HEK293 (cell line): ENCODE measurements around the gene CAPN12.

ENCODE experiments used
- GLI2 ChIP-seq: fragments of 450-650 bp; formaldehyde crosslinking; IDR thresholded peaks from 2 replicates; pipeline ENCODE4; 2017; ENCODE audit warnings: missing biosample characterization, missing genetic modification characterization, low read depth, borderline replicate concordance
- KLF10 ChIP-seq: fragments of 450-650 bp; IDR thresholded peaks from 2 replicates; pipeline ENCODE4 v1.5.1; 2018; ENCODE audit warnings: missing biosample characterization, mild to moderate bottlenecking, missing genetic modification characterization
- OVOL3 ChIP-seq: fragments of 450-650 bp; formaldehyde crosslinking; IDR thresholded peaks from 2 replicates; pipeline ENCODE4 v1.5.1; 2016; ENCODE audit warnings: missing biosample characterization, missing genetic modification characterization
- SETDB1 ChIP-seq: IDR thresholded peaks from one replicate; pipeline ENCODE4 v1.6.1; 2017; ENCODE audit warnings: mild to moderate bottlenecking, low read length, moderate library complexity, mixed read lengths; ENCODE audit not compliant: insufficient read length
- ZNF121 ChIP-seq: fragments of 450-650 bp; formaldehyde crosslinking; IDR thresholded peaks from 2 replicates; pipeline ENCODE4 v1.5.1; 2016; ENCODE audit warnings: missing biosample characterization, missing genetic modification characterization
- ZNF174 ChIP-seq: fragments of 450-650 bp; formaldehyde crosslinking; IDR thresholded peaks from 2 replicates; pipeline ENCODE4 v1.5.0; 2017; ENCODE audit warnings: missing biosample characterization, mild to moderate bottlenecking, missing genetic modification characterization
- ZNF266 ChIP-seq: fragments of 450-650 bp; formaldehyde crosslinking; IDR thresholded peaks from 2 replicates; pipeline ENCODE4 v1.5.1; 2016; ENCODE audit warnings: missing biosample characterization, missing genetic modification characterization, low read depth
- ZNF324 ChIP-seq: fragments of 450-650 bp; formaldehyde crosslinking; IDR thresholded peaks from 2 replicates; pipeline ENCODE4 v1.5.1; 2016; ENCODE audit warnings: missing biosample characterization, missing genetic modification characterization
- ZNF37A ChIP-seq: fragments of 450-650 bp; IDR thresholded peaks from 2 replicates; pipeline ENCODE4 v1.5.1; 2018; ENCODE audit warnings: missing biosample characterization, missing genetic modification characterization
- ZNF501 ChIP-seq: fragments of 450-650 bp; formaldehyde crosslinking; IDR thresholded peaks from 2 replicates; pipeline ENCODE4 v1.5.1; 2016; ENCODE audit warnings: missing biosample characterization, missing genetic modification characterization
- ZNF544 ChIP-seq: fragments of 450-650 bp; formaldehyde crosslinking; IDR thresholded peaks from 2 replicates; pipeline ENCODE4 v1.5.0; 2017; ENCODE audit warnings: missing biosample characterization, missing genetic modification characterization
- ZNF548 ChIP-seq: fragments of 450-650 bp; formaldehyde crosslinking; IDR thresholded peaks from 2 replicates; pipeline ENCODE4 v1.5.1; 2016; ENCODE audit warnings: missing biosample characterization, missing genetic modification characterization
- ZNF660 ChIP-seq: fragments of 450-650 bp; IDR thresholded peaks from 2 replicates; pipeline ENCODE4 v1.5.1; 2018; ENCODE audit warnings: missing biosample characterization, mild to moderate bottlenecking, missing genetic modification characterization
- ZSCAN30 ChIP-seq: fragments of 450-650 bp; IDR thresholded peaks from 2 replicates; pipeline ENCODE4 v1.5.1; 2018; ENCODE audit warnings: missing biosample characterization, mild to moderate bottlenecking, missing genetic modification characterization, moderate library complexity
- TF ChIP-seq, protein P1 (sequence below): fragments of 450-650 bp; formaldehyde crosslinking; IDR thresholded peaks from 2 replicates; pipeline ENCODE4 v1.5.1; 2017; ENCODE audit warnings: missing biosample characterization, missing genetic modification characterization
- TF ChIP-seq, protein P2 (sequence below): fragments of 450-650 bp; formaldehyde crosslinking; IDR thresholded peaks from 2 replicates; pipeline ENCODE4 v1.5.1; 2016; ENCODE audit warnings: missing biosample characterization, missing genetic modification characterization
- TF ChIP-seq, protein P3 (sequence below): fragments of 450-650 bp; formaldehyde crosslinking; IDR thresholded peaks from 2 replicates; pipeline ENCODE4 v1.5.1; 2016; ENCODE audit warnings: missing biosample characterization, missing genetic modification characterization
- TF ChIP-seq, protein P4 (sequence below): sonication (generic); formaldehyde crosslinking; IDR thresholded peaks from 2 replicates; pipeline ENCODE4 v1.8.1; 2022; ENCODE audit warnings: mild to moderate bottlenecking, moderate library complexity, missing genetic modification reagents
- TF ChIP-seq, protein P5 (sequence below): fragments of 450-650 bp; formaldehyde crosslinking; IDR thresholded peaks from 2 replicates; pipeline ENCODE4 v1.5.1; 2016; ENCODE audit warnings: missing biosample characterization, missing genetic modification characterization
- TF ChIP-seq, protein P6 (sequence below): fragments of 450-650 bp; formaldehyde crosslinking; IDR thresholded peaks from 2 replicates; pipeline ENCODE4 v1.5.1; 2016; ENCODE audit warnings: missing biosample characterization, missing genetic modification characterization
- TF ChIP-seq, protein P7 (sequence below): fragments of 450-650 bp; formaldehyde crosslinking; IDR thresholded peaks from 2 replicates; pipeline ENCODE4 v1.5.1; 2016; ENCODE audit warnings: missing biosample characterization, missing genetic modification characterization
- TF ChIP-seq, protein P8 (sequence below): fragments of 450-650 bp; formaldehyde crosslinking; IDR thresholded peaks from 2 replicates; pipeline ENCODE4 v1.5.1; 2016; ENCODE audit warnings: missing biosample characterization, missing genetic modification characterization

Gene CAPN12

DNA sequence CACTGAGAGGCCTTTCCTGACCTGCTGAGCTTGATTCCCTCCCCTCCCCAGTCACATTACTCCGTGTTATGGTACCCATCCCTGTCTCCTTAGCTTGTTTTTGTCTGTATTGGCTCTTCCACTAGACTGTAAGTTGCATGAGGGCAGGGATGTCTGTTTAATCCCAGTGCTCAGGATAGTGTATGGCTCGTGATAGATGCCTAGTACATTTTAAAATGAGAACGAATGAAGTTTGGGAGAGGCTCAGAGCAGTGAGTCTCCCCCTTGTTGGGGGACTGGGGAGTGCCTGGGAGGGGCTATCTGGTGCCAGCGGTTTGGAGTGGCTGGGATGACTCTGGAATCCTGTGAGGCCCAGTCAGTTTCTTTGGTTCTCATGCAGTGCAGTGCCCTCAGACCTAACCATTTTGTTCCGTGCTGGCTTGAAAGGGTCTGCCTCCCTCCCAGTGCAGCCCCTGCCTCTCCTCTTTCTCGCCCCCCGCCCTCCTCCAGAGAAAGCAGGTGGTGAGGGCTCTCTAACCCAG lies 61.3 kb downstream of the CAPN12 start (continued):
- TF ChIP-seq ZNF266 = no peak
- TF ChIP-seq, protein P1, sequence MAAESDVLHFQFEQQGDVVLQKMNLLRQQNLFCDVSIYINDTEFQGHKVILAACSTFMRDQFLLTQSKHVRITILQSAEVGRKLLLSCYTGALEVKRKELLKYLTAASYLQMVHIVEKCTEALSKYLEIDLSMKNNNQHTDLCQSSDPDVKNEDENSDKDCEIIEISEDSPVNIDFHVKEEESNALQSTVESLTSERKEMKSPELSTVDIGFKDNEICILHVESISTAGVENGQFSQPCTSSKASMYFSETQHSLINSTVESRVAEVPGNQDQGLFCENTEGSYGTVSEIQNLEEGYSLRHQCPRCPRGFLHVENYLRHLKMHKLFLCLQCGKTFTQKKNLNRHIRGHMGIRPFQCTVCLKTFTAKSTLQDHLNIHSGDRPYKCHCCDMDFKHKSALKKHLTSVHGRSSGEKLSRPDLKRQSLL (tag by site-specific recombination) = 0 out of 2 replicates have a peak, but pooled peaks have one; percentile 22
- no peak for TF ChIP-seq ZNF548 (tag by site-specific recombination)
- TF ChIP-seq SETDB1 = peak; percentile 27
- TF ChIP-seq, protein P2, sequence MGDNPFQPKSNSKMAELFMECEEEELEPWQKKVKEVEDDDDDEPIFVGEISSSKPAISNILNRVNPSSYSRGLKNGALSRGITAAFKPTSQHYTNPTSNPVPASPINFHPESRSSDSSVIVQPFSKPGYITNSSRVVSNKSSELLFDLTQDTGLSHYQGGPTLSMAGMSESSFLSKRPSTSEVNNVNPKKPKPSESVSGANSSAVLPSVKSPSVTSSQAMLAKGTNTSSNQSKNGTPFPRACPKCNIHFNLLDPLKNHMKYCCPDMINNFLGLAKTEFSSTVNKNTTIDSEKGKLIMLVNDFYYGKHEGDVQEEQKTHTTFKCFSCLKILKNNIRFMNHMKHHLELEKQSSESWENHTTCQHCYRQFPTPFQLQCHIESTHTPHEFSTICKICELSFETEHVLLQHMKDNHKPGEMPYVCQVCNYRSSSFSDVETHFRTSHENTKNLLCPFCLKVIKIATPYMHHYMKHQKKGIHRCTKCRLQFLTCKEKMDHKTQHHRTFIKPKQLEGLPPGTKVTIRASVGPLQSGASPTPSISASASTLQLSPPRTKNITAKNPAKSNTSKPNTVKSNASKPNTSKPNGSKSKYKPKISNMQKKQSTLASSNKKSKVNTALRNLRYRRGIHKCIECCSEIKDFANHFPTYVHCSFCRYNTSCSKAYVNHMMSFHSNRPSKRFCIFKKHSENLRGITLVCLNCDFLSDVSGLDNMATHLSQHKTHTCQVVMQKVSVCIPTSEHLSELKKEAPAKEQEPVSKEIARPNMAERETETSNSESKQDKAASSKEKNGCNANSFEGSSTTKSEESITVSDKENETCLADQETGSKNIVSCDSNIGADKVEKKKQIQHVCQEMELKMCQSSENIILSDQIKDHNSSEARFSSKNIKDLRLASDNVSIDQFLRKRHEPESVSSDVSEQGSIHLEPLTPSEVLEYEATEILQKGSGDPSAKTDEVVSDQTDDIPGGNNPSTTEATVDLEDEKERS = peak; percentile 91; the same call in 1 of the 2 replicates
- TF ChIP-seq, protein P3, sequence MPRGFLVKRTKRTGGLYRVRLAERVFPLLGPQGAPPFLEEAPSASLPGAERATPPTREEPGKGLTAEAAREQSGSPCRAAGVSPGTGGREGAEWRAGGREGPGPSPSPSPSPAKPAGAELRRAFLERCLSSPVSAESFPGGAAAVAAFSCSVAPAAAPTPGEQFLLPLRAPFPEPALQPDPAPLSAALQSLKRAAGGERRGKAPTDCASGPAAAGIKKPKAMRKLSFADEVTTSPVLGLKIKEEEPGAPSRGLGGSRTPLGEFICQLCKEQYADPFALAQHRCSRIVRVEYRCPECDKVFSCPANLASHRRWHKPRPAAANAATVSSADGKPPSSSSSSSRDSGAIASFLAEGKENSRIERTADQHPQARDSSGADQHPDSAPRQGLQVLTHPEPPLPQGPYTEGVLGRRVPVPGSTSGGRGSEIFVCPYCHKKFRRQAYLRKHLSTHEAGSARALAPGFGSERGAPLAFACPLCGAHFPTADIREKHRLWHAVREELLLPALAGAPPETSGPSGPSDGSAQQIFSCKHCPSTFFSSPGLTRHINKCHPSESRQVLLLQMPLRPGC (tag by site-specific recombination) = no peak
- TF ChIP-seq, protein P4, sequence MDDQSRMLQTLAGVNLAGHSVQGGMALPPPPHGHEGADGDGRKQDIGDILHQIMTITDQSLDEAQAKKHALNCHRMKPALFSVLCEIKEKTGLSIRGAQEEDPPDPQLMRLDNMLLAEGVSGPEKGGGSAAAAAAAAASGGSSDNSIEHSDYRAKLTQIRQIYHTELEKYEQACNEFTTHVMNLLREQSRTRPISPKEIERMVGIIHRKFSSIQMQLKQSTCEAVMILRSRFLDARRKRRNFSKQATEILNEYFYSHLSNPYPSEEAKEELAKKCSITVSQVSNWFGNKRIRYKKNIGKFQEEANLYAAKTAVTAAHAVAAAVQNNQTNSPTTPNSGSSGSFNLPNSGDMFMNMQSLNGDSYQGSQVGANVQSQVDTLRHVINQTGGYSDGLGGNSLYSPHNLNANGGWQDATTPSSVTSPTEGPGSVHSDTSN (CRISPR knock-in tag) = no peak
- TF ChIP-seq, protein P5, sequence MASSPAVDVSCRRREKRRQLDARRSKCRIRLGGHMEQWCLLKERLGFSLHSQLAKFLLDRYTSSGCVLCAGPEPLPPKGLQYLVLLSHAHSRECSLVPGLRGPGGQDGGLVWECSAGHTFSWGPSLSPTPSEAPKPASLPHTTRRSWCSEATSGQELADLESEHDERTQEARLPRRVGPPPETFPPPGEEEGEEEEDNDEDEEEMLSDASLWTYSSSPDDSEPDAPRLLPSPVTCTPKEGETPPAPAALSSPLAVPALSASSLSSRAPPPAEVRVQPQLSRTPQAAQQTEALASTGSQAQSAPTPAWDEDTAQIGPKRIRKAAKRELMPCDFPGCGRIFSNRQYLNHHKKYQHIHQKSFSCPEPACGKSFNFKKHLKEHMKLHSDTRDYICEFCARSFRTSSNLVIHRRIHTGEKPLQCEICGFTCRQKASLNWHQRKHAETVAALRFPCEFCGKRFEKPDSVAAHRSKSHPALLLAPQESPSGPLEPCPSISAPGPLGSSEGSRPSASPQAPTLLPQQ (tag by site-specific recombination) = no peak
- no peak for TF ChIP-seq ZNF37A (tag by site-specific recombination)
- no peak for TF ChIP-seq ZNF544 (tag by site-specific recombination)
- TF ChIP-seq OVOL3 = 0 out of 2 replicates have a peak, but pooled peaks have one; percentile 36
- TF ChIP-seq ZNF121 = no peak
- TF ChIP-seq, protein P6, sequence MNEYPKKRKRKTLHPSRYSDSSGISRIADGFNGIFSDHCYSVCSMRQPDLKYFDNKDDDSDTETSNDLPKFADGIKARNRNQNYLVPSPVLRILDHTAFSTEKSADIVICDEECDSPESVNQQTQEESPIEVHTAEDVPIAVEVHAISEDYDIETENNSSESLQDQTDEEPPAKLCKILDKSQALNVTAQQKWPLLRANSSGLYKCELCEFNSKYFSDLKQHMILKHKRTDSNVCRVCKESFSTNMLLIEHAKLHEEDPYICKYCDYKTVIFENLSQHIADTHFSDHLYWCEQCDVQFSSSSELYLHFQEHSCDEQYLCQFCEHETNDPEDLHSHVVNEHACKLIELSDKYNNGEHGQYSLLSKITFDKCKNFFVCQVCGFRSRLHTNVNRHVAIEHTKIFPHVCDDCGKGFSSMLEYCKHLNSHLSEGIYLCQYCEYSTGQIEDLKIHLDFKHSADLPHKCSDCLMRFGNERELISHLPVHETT (tag by site-specific recombination) = peak; percentile 49; the same call in 1 of the 2 replicates
- TF ChIP-seq GLI2 (tag by site-specific recombination) = no peak
- TF ChIP-seq, protein P7, sequence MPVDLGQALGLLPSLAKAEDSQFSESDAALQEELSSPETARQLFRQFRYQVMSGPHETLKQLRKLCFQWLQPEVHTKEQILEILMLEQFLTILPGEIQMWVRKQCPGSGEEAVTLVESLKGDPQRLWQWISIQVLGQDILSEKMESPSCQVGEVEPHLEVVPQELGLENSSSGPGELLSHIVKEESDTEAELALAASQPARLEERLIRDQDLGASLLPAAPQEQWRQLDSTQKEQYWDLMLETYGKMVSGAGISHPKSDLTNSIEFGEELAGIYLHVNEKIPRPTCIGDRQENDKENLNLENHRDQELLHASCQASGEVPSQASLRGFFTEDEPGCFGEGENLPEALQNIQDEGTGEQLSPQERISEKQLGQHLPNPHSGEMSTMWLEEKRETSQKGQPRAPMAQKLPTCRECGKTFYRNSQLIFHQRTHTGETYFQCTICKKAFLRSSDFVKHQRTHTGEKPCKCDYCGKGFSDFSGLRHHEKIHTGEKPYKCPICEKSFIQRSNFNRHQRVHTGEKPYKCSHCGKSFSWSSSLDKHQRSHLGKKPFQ (tag by site-specific recombination) = no peak
- peak; percentile 16; the same call in 1 of the 2 replicates for TF ChIP-seq ZNF324 (tag by site-specific recombination)
- TF ChIP-seq, protein P8, sequence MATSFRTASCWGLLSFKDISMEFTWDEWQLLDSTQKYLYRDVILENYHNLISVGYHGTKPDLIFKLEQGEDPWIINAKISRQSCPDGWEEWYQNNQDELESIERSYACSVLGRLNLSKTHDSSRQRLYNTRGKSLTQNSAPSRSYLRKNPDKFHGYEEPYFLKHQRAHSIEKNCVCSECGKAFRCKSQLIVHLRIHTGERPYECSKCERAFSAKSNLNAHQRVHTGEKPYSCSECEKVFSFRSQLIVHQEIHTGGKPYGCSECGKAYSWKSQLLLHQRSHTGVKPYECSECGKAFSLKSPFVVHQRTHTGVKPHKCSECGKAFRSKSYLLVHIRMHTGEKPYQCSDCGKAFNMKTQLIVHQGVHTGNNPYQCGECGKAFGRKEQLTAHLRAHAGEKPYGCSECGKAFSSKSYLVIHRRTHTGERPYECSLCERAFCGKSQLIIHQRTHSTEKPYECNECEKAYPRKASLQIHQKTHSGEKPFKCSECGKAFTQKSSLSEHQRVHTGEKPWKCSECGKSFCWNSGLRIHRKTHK = peak; percentile 25; the same call in 1 of the 2 replicates
- TF ChIP-seq KLF10 (tag by site-specific recombination) = no peak
- TF ChIP-seq ZSCAN30 (tag by site-specific recombination) = no peak
- no peak for TF ChIP-seq ZNF660
- no peak for TF ChIP-seq ZNF501 (tag by site-specific recombination)
- TF ChIP-seq ZNF174 = no peak
